HUES64 (cell line): ENCODE measurements around the gene TBC1D22A.

Source experiments
- H3K27ac ChIP-seq: 2 replicates; pipeline ENCODE4 v1.7.0; 2013; ENCODE audit warnings: low read depth, low read length, inconsistent platforms
- H3K27me3 ChIP-seq: 2 replicates; pipeline ENCODE4 v1.6.1; 2013; ENCODE audit warnings: mild to moderate bottlenecking, low read length; ENCODE audit not compliant: insufficient read depth
- H3K36me3 ChIP-seq: 2 replicates; pipeline ENCODE4 v1.6.1; 2013; ENCODE audit warnings: mild to moderate bottlenecking, low read length; ENCODE audit not compliant: insufficient read depth
- H3K4me1 ChIP-seq: 2 replicates; pipeline ENCODE4 v1.6.1; 2013; ENCODE audit warnings: mild to moderate bottlenecking, low read length, moderate library complexity; ENCODE audit not compliant: insufficient read depth
- H3K4me3 ChIP-seq: 2 replicates; pipeline ENCODE4 v1.5.1; 2013; ENCODE audit warnings: mild to moderate bottlenecking, low read length, moderate library complexity
- H3K9ac ChIP-seq: 2 replicates; pipeline ENCODE4 v1.6.1; 2013; ENCODE audit warnings: mild to moderate bottlenecking, low read depth, low read length
- H3K9me3 ChIP-seq: 2 replicates; pipeline ENCODE4 v1.6.1; 2013; ENCODE audit warnings: low read depth, low read length; ENCODE audit not compliant: insufficient read depth
- WGBS: fragments of 150-250, 120-280 bp; methylation state at CpG from one replicate; pipeline ENCODE4 v1.1.7; 2013; ENCODE audit warnings: missing lambda C conversion rate; 5-methylcytosine and 5-hydroxymethylcytosine counted together

The TBC1D22A gene

DNA sequence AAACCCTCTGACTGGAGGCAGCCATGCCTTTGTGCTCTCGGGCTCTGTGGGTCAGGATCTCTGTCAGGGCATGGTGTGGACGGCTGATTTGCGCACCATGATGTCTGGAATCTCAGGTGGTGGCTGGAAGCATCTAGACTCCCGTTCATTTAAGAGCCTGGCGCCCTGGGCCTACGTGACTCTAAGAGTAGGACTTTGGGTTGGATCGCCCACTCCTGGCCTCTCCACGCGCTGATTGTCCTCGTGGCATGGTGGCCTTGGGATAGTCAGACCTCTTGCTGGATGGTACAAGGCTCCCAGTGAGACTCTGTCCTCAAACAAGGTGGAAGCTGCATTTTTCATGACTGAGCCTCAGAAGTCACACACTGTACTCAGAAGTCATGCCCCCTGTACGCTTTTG is 224.3 kb downstream of the TBC1D22A start:
- Histone ChIP-seq H3K9ac (no peak overlapping the region), H3K27ac (no peak overlapping the region), H3K4me1 (no peaks in the 10 kb centered on the region), H3K9me3 (no peaks in the 10 kb centered on the region), H3K27me3 (no peaks in the 10 kb centered on the region), H3K4me3 (no peak overlapping the region), H3K36me3 (no peaks in the 10 kb centered on the region)
- 96% methylated on average over 11 of the region's 11 CpGs for WGBS

DNA sequence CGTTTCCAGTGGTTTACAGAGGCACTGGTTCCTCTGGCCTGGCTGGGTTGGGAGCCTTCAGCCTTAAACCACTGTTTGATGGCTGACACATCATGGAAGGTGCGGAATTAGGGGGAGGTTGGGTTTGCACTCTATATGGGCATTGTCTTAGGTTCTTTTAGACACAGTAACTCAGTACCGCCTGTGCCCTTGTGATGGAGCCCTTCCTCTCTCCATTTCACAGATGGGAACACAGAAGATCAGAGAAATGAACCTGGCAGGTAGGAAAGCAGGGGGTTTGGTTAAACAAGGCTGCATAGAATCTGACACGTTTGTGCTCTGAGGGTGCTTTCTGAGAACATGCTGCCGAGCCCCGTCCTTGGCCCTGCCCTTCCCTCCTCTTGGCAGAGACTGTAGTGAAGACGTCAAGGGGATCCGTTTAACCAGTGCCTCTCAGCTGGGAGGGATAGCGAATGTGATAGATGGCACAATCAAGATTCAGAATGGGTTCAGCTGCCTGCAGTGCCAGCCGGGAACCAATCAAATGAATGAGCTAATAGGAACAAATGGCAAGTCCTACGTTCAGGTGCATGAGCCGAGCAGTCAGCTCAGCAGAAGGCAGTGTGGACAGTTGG is 228.6 kb downstream of the TBC1D22A start:
- H3K36me3 ChIP-seq = no peaks in the 10 kb centered on the region
- H3K27ac ChIP-seq = no peak overlapping the region
- no peak overlapping the region for H3K4me3 ChIP-seq
- H3K9me3 ChIP-seq = no peaks in the 10 kb centered on the region
- no peaks in the 10 kb centered on the region for H3K27me3 ChIP-seq
- no peak overlapping the region for H3K9ac ChIP-seq
- H3K4me1 ChIP-seq = peaks cover 3% of the 10 kb centered on the region
- 88% methylated on average over 12 of the region's 12 CpGs for WGBS

DNA sequence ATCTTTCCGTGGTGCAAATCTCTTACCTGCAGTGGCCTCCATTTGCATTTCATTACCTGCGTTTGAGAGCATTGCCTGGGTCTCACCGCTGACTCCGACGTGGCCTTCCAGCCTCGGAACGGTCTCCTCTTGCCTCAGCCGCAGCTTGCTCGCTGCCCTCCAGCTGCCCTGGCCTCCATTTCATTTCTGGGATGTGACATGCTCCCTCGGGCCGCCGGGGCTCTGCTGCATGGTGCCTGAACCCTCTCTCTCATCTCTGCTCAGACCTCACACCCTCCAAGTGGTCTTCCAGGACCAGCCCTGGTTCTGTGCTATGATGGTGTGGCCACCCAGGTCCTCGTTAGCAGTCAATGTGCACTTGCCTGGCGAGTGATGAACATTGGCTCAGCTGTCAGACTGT is 229.2 kb downstream of the TBC1D22A start:
- H3K36me3 ChIP-seq = no peaks in the 10 kb centered on the region
- no peak overlapping the region for H3K27ac ChIP-seq
- no peak overlapping the region for H3K4me3 ChIP-seq
- no peak overlapping the region for H3K9ac ChIP-seq
- H3K9me3 ChIP-seq = no peaks in the 10 kb centered on the region
- no peaks in the 10 kb centered on the region for H3K27me3 ChIP-seq
- WGBS = 84% methylated on average over 14 of the region's 14 CpGs
- H3K4me1 ChIP-seq = peaks cover 3% of the 10 kb centered on the region

DNA sequence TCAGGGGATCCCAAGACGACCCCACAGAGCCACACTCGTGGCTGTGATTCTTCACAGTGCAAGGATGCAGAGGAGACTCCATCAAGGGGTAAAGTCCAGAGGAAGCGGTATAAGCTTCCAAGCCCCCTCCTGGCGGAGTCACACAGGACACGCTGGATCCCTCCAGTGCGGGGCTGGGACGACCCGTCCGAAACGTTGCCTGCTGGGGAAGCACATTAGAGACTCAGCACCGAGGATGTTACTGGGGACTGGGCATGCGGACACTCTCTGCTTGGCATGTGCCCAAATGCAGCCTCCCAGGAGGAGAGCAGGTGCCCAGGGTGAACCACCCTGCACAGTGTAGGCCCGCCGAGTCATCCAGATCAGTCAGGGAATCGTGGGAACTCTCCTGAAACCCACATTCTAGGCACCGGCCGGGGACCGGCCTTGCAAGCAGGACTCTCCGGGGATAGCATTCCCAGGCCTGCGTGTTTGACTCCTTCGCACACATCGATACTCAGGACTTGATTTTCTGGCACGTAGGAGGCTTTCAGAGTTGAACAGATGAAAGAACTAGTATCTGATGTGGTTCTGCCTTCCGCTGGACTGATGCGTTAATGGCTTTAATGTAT is 229.8 kb downstream of the TBC1D22A start:
- Histone ChIP-seq H3K27me3 (no peaks in the 10 kb centered on the region), H3K9me3 (no peaks in the 10 kb centered on the region), H3K36me3 (no peaks in the 10 kb centered on the region), H3K27ac (no peak overlapping the region), H3K4me1 (peaks cover 3% of the 10 kb centered on the region), H3K4me3 (no peak overlapping the region), H3K9ac (no peak overlapping the region)
- WGBS = 86% methylated on average over 25 of the region's 25 CpGs

DNA sequence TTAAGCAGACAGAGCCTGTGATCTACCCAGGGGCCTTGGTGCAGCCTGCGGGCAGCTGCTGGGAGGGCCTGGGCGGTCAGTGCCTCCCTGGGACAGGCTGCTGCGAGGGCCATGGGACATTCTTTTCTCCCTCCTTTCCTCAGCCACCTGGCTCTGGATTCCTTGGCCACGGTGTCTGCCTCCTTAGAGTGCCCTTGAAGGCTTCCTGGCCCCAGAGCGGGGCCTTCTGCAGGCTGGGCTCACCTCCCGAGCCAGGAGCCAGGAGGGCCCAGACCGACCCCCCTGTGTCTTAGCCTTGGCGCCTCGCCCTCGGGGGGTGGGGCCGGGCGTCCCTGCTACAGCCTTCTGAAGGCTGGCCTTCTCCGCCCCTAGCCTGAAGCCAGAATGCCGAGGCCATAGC is 231.2 kb downstream of the TBC1D22A start:
- peaks cover 3% of the 10 kb centered on the region for H3K4me1 ChIP-seq
- no peak overlapping the region for H3K27ac ChIP-seq
- H3K4me3 ChIP-seq = no peak overlapping the region
- whole genome bisulfite sequencing = 37% methylated on average over 14 of the region's 14 CpGs
- H3K27me3 ChIP-seq = no peaks in the 10 kb centered on the region
- no peaks in the 10 kb centered on the region for H3K9me3 ChIP-seq
- H3K36me3 ChIP-seq = no peaks in the 10 kb centered on the region
- H3K9ac ChIP-seq = no peak overlapping the region

DNA sequence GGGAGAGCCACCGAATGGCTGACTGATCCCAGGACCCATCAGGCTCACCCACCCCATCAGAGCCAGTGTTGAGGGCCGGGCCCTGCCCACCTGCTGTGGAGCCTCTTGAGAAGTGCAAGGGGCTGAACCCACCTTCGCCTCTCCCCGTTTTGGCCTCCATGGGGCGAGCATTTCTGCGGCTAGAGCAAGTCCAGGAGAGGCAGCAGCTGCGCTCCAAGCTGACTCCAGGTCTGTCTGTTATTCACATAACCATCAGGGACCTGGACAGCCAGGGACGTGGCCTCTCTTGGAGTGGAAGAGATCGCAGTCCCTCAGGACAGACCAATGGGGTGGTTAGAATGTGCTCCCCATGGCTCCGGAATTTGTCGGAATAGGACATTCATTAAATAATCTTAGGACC is 231.8 kb downstream of the TBC1D22A start:
- Histone ChIP-seq H3K4me1 (peaks cover 3% of the 10 kb centered on the region), H3K9me3 (no peaks in the 10 kb centered on the region), H3K4me3 (no peak overlapping the region), H3K36me3 (no peaks in the 10 kb centered on the region), H3K27me3 (no peaks in the 10 kb centered on the region), H3K27ac (no peak overlapping the region), H3K9ac (no peak overlapping the region)
- WGBS = 81% methylated on average over 11 of the region's 11 CpGs

DNA sequence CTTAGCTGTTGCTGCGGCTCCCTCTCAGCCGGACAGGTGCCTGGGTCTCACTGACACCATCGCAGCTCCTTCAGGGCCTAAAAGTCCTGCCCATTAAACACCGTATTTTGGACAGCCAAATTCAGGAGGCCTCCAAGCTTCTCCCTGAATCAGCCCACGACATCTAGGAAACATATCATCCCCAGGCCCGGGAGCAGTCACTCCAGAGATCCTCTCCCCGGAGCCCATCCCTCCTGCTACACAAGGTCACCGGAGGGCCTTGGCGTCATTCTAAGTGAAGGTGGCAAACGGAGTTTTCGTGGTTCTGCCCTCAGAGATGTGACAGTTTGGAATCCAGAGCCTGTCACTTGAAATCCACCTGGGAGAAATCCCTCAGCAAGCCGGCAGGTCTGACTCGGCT is 232.5 kb downstream of the TBC1D22A start:
- Histone ChIP-seq H3K9ac (no peak overlapping the region), H3K9me3 (no peaks in the 10 kb centered on the region), H3K27ac (no peak overlapping the region), H3K4me1 (peaks cover 3% of the 10 kb centered on the region), H3K27me3 (no peaks in the 10 kb centered on the region), H3K36me3 (no peaks in the 10 kb centered on the region), H3K4me3 (no peak overlapping the region)
- 96% methylated on average over 13 of the region's 13 CpGs for WGBS

DNA sequence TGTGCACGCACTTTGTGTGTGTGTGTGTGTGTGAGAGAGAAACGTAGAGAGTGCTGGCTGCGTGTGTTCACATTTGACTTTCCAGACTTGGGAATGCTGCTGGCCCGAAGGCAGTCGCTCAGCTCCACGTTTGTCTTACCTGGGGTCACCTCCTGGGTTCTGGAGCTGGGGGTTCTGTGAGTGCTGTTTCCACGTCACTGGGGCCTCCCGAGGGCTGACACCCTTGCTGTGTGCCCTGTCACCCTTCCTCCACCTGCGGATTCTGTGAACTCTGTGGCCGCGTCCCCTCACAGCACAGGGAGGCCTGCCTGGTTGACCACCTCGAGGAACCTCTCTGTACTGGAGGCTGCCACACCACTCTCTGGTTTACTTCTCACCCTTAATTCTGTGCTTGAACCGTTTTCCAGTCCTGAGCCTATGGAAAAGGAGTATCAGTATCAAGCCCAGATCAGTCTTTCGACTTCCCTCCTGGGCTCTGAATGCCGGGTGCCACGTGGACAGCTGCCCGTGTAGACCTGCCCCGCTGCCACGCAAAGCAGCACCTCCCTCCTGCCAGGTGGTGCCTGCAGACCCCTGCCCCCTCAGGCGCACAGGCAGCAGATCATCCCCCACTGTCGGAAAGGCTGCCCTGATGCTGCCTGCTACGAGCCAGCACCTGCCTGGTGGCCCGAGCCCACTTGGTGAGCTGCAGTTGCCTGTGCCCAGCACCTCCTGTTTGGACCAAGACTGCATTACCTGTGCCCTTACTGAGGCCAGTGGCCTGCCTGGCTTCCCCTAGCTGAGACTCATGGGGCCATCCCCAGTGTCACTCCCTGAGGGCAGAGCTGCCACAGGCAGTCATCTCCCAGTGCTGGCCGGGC is 233.3 kb downstream of the TBC1D22A start:
- Histone ChIP-seq H3K27ac (no peak overlapping the region), H3K9me3 (no peaks in the 10 kb centered on the region), H3K36me3 (no peaks in the 10 kb centered on the region), H3K4me3 (no peak overlapping the region), H3K4me1 (peaks cover 3% of the 10 kb centered on the region), H3K27me3 (no peaks in the 10 kb centered on the region), H3K9ac (no peak overlapping the region)
- WGBS = 96% methylated on average over 24 of the region's 24 CpGs

DNA sequence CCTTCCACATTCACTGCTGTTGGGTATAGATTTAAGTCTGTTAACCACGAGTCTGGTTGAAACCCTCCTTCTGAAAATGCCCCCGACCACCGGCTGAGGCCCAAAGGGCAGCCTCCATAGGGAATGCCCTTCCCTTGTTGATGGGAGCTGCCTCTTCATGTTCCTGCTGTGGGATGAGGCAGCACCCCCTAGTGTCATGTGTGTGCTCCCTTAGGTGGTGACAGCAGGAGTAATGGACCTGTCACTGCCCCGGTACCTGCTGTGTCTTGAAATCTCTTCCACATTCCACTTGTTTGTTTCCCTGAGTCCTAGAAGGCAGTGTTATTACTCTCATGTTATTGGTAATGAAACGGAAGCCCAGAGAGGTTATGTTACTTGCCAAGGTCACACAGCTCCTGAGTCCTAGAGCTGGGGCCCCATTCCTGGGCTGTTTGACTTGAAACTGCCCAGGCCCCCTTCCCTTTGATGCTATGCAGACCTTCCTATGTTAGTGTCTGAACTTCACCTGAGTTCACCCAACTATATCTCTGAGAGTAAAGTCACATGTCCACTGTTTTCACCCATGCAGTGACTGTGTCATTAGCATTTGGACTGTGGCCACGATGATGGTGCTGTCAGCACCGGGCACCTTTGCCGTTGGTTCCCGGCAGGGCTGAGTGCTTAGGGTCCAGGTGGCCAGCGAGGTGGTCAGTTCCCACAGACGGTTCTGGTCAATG is 234.3 kb downstream of the TBC1D22A start:
- Histone ChIP-seq H3K36me3 (no peaks in the 10 kb centered on the region), H3K4me1 (peaks cover 3% of the 10 kb centered on the region), H3K9me3 (no peaks in the 10 kb centered on the region), H3K27me3 (no peaks in the 10 kb centered on the region), H3K4me3 (no peak overlapping the region), H3K27ac (no peak overlapping the region), H3K9ac (no peak overlapping the region)
- WGBS = 95% methylated on average over 11 of the region's 11 CpGs

DNA sequence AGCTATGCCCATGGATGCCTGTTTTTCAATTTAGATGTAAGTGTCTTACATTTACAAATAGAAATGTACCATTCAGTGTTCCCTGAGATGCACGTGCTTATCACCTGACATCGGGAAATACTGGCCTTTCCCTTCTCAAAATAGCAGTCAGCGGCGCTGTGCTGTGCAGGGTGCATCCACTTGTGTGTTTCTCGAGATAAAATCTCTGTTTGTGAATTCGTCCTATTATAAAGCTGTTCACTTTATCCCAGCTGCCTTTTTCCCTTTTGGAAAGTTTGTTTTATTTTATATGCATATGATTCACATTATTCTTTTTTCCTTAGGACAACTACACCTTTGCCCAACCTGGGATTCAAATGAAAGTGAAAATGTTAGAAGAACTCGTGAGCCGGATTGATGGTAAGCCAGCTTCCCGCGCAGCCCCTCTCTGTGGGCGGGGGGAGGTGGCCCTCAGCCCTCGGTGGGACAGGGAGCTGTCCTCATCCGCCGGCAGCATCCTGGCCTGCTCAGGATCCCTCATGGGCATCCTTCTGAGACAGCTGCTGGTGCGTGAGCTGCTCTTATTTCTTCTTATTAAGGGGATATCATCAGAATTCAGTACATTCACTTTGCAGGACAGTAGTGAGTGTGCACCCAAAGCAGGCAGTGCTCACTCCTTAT is 235.0 kb downstream of the TBC1D22A start:
- no peak overlapping the region for H3K4me3 ChIP-seq
- H3K36me3 ChIP-seq = no peaks in the 10 kb centered on the region
- 91% methylated on average over 15 of the region's 15 CpGs for whole genome bisulfite sequencing
- peaks cover 3% of the 10 kb centered on the region for H3K4me1 ChIP-seq
- no peak overlapping the region for H3K9ac ChIP-seq
- H3K9me3 ChIP-seq = no peaks in the 10 kb centered on the region
- H3K27ac ChIP-seq = no peak overlapping the region
- H3K27me3 ChIP-seq = no peaks in the 10 kb centered on the region
